Measurements from ENCODE around the gene RNASE4. TPM values are rescaled to one million over a fixed set of nuclear protein-coding genes. Genes with fewer than 3 reads are reported as not detected.
"Not testable (repeated sequence)": the region's sequence is repeated elsewhere in the genome, so short reads cannot be mapped to it uniquely, and the experiment has no call there.

Gene RNASE4
- polyA plus RNA-seq, 1 experiment = 19.0 TPM

DNA sequence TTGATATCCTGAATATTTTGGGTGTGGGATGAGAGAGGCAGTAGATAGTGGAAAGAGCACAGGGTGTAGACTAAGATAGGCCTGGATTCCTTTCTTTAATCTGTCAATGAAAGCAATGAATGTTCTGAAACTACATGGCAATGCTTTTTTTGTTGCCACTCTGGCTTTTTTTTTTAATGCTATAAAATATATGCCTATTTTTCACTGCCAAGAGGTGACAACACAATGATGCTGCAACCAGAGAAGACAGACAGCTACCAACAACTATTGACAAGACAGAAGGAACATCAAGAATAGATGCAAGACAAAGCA, 13.6 kb downstream of the RNASE4 start:
- Histone ChIP-seq H3K9me3 (ENCODE audit: control insufficient read depth, insufficient read depth, low read length) (no peaks in the 10 kb centered on the region), H3K4me3 (ENCODE audit: low read depth, low read length) (no peak overlapping the region), H3K27me3 (ENCODE audit: control insufficient read depth, insufficient read depth, low read length) (no peaks in the 10 kb centered on the region), H3K27ac (ENCODE audit: low read depth, low read length) (no peak overlapping the region)
- no peak for DNase-seq (ENCODE audit: low read depth, low spot score)
- TF ChIP-seq CTCF (IDR thresholded peaks at IDR 0.05; ENCODE audit: low read depth, low read length) = no peak
- ChIA-PET POLR2A (no interaction called here), CTCF (interaction anchor here (0.5 to 4.8 kb wide), 11 partner anchors 17 to 370 kb away, joined by 3 to 43 read pairs (median 4); no protein-coding TSS in a partner anchor)

GRCh38 chr14:20698934-20699333, 14.6 kb downstream of the RNASE4 start:
- CTCF ChIA-PET = interaction anchor here (0.9 to 4.8 kb wide), 5 partner anchors 150 to 272 kb away, joined by 3 to 43 read pairs (median 5); no protein-coding TSS in a partner anchor

DNA sequence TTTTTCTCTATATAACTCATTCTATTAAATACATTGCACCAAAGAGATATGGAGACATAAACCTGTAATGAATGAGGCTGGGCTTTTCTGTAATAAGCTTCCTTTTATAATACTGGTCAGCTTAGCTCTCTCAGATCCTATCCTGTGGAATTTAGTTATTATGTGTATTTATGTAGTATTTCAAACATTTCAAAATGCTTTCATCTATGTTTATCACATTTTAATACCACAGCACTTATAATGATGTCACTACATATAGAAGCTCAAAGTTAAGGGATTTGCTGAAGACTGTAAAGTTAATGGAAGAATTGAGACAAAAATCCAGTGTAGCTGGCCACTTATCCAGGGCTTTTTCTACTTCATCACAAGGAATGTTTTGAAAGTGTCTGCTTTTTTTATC, 15.6 kb downstream of the RNASE4 start:
- H3K9me3 ChIP-seq (ENCODE audit: control insufficient read depth, insufficient read depth, low read length) = no peaks in the 10 kb centered on the region
- no peaks in the 10 kb centered on the region for H3K27me3 ChIP-seq (ENCODE audit: control insufficient read depth, insufficient read depth, low read length)
- DNase-seq (ENCODE audit: low read depth, low spot score) = no peak
- ChIA-PET CTCF (interaction anchor here (0.6 to 2.0 kb wide), 10 partner anchors 9 to 371 kb away, joined by 3 to 11 read pairs (median 4); no protein-coding TSS in a partner anchor), POLR2A (no interaction called here)
- H3K27ac ChIP-seq (ENCODE audit: low read depth, low read length) = no peak overlapping the region
- no peak for TF ChIP-seq CTCF (IDR thresholded peaks at IDR 0.05; ENCODE audit: low read depth, low read length)
- H3K4me3 ChIP-seq (ENCODE audit: low read depth, low read length) = no peak overlapping the region

More at GRCh38 chr14:20698934-20699333, 14.6 kb downstream of the RNASE4 start:
- Histone ChIP-seq H3K27ac (ENCODE audit: low read depth, low read length) (no peak overlapping the region), H3K9me3 (ENCODE audit: control insufficient read depth, insufficient read depth, low read length) (no peaks in the 10 kb centered on the region), H3K27me3 (ENCODE audit: control insufficient read depth, insufficient read depth, low read length) (no peaks in the 10 kb centered on the region), H3K4me3 (ENCODE audit: low read depth, low read length) (no peak overlapping the region)
- POLR2A ChIA-PET = no interaction called here
- no peak for TF ChIP-seq CTCF (IDR thresholded peaks at IDR 0.05; ENCODE audit: low read depth, low read length)
- no peak for DNase-seq (ENCODE audit: low read depth, low spot score)

GRCh38 chr14:20700965-20701364, 16.6 kb downstream of the RNASE4 start:
- POLR2A ChIA-PET; DNase-seq (ENCODE audit: low read depth, low spot score); H3K27me3 ChIP-seq (ENCODE audit: control insufficient read depth, insufficient read depth, low read length); H3K9me3 ChIP-seq (ENCODE audit: control insufficient read depth, insufficient read depth, low read length); H3K4me3 ChIP-seq (ENCODE audit: low read depth, low read length); H3K27ac ChIP-seq (ENCODE audit: low read depth, low read length): not testable (repeated sequence)
- CTCF ChIA-PET = interaction anchor here (1.9 to 2.0 kb wide), 2 partner anchors 172 to 270 kb away, joined by 7 to 11 read pairs; no protein-coding TSS in a partner anchor

DNA sequence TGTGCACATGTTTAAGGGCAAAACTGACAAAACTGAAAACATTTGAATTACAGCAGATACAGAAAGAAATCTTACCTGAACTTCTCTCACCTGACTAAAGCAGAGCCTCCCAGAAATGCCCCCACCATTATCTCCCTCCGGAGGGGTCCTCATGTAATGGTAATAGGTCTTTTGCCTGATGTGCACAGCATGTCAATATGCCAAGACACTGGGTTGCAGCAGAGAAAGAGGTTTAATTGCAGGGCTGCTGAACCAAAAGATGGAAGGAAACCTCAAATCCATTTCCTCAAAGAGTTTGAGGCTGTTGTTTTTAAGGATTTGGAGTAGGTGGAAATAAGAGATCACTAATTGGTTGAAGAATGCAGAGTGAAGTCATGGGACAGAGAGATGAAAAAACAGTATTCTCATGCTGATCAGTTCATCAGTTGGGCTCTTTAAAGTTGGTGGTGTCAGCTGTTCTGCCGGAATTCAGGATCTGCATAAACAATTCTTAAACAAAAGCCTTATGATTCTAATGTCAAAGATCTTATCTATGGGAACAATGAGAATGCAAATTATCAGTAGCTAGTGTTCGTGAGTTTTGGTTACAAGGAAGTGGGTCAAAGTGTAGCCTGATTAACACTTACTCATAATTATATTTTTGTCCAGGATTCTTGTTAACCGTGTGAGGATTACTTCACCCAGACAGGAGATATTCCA, 22.4 kb downstream of the RNASE4 start:
- POLR2A ChIA-PET = no interaction called here
- CTCF ChIA-PET = interaction anchor here (2.4 kb wide), 1 partner anchor 264 kb away, joined by 10 read pairs; no protein-coding TSS in a partner anchor
- DNase-seq (ENCODE audit: low read depth, low spot score) = no peak
- no peak for TF ChIP-seq CTCF (IDR thresholded peaks at IDR 0.05; ENCODE audit: low read depth, low read length)
- no peak overlapping the region for H3K4me3 ChIP-seq (ENCODE audit: low read depth, low read length)
- H3K27me3 ChIP-seq (ENCODE audit: control insufficient read depth, insufficient read depth, low read length) = no peaks in the 10 kb centered on the region
- H3K9me3 ChIP-seq (ENCODE audit: control insufficient read depth, insufficient read depth, low read length) = no peaks in the 10 kb centered on the region
- no peak overlapping the region for H3K27ac ChIP-seq (ENCODE audit: low read depth, low read length)
